Stimulated activated CD4-positive, alpha-beta T cell treated with anti-CD3 and anti-CD28 coated beads, Interleukin-12 subunit alpha, Interleukin-12 subunit beta, amount 100 ng/mL, for 48 hours (primary cell): Measurements from ENCODE around the gene OR4D9.

Source experiments
- DNase-seq, 3 donors: peaks; one replicate each; pipeline ENCODE4 v3.0.0-alpha.2; 2020; ENCODE audit warnings: low read depth in 2 of 3, low spot score in 1 of 3

OR4D9 gene

DNA sequence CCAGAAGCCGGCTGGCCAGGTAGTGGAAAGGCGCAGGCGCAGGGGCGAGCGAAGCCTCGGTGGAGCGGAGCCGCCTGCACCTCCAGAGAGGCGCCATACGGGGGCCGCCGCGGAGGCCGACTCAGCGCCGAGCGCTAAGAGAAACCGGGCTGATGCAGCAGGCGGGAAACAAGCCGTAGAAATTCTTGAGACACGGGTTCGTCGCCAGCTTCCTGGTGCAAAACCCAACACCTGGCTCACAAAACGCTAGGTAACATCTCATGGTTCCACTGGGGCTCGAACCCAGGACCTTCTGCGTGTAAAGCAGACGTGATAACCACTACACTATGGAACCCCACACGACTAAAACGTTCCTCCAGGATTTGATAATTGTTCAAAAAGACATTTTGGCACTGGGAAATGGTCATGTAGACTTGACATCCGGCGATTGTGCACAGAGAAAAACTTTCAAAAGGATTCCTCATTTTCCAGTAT lies 39.1 kb downstream of the OR4D9 start:
- DNase-seq, result peak; percentile 86 to 95 (median 92)

DNA sequence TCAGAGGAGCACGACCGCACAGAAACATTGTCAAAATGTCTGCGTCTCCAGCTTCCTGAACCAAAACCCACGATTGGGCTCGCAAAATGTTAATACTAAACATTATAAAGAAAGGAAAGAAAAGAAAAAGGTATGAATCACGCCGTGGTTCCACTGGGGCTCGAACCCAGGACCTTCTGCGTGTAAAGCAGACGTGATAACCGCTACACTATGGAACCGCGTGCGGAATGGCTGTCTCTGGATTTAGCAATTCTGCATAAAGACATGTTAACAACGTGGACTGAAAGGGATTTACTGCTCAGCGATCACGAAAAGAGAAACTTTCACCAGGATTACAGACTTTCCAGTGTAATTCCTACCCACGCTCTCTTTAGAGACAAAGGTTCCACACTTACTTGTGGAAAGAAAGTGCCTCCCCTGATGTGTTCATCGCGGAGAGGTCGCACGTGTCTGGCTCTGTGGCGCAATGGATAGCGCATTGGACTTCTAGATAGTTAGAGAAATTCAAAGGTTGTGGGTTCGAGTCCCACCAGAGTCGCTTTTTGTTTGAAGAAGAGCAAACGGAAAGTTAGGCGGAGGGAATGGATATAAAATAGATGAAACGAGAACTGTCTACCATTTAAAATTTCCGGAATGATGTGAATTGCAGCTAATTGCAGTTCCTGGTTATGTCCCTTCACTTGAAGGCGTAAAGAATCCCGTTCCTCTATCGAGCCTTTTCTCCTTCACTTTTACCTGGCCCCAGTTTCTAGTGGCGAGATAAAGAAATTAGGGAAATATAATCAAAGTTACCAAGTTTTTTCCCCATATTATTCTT lies 39.7 kb downstream of the OR4D9 start:
- peak; percentile 80 to 90 (median 81) for DNase-seq

DNA sequence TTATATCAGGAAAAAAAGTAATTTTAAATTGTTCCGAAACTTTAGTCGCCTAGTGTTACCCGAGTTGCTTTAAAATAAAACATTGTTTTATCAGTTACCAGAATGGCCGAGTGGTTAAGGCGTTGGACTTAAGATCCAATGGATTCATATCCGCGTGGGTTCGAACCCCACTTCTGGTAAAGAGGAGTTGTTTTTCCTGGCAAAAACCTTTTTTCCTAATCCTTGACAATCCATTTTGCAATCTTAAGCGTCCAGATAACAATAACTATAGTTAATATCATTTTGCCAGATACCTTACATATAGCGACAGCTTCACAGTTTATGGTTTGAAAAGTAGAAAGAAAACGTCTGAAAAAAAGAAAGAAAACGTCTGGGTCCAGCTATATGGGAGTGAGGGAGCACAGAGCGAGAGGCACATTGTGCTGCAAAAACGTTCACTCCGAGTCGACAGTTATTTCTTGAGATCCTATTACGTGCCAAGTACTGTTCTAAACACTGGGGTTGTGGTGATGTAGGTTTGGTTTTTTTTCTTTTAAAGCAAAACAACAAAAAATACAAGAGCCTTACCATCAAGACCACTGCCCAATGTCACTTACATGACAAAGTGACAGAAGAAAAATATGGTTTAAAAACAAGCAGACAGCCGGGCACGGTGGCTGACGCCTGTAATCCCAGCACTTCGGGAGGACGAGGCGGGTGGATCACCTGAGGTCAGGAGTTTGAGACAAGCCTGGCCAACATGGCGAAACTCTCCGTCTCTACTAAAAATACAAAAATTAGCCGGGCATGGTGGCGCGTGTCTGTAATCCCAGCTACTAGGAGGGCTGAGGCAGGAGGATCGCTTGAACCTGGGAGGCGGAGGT lies 40.6 kb downstream of the OR4D9 start:
- peak in 1 of 3 donors; percentile 46 for DNase-seq

DNA sequence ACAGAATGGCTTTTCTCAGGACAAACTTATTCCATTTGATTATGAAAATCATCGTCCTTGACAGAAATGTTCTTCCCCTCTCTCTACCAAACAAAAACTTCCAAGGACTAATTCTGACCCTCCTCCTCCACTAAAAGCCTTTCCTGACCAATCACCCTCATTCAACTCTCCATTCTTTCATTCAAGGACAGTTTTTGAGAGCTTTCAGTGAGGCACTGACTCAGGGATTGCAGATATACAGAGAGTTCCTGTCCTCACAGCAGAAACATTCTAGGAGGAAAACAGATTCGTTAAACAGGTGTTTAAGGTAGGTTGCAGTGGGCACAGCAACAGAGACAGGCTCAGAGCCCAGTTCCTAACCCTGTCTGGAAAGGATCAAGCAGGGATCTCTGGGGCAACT lies 41.5 kb downstream of the OR4D9 start:
- no peak for DNase-seq

DNA sequence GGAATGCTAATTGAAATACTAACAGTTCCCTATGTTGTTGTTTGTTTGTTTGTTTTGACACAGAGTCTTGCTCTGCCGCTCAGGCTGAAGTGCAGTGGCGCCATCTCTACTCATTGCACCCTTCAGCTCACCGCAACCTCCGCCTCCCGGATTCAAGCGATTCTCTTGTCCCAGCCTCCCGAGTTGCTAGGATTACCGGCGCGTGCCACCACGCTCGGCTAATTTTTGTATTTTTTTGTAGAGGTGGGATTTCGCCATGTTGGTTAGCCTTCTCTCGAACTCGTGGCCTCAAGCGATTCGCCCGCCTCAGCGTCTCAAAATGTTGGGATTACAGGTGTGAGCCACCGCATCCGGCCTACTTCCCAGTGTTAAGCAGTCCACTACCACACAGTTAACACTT lies 42.0 kb downstream of the OR4D9 start:
- DNase-seq, result no peak

DNA sequence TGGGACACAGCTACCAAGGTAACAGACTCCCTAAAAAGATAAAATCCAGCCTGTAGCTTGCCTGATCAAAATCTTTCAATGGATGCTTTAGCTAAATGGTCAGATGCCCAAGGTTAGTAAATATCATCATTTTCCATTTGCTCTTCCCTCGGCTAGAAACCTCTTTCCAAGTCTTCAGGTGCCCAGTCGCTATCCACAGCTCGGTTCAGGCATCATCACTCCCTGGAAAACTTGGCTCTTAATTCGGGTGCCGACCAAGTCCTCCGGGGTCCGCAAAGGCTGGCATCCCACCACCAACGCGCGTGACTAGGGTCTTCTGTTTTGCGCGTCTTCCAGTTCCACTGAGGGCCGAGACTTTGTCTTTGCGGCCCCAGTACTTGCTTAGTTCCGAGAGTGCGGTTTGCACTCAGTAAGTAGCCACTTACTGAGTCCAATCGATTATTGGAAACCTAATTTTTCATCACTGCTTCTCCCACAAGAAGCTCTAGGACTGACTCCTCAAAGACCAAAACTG lies 44.3 kb downstream of the OR4D9 start:
- DNase-seq, result no peak

DNA sequence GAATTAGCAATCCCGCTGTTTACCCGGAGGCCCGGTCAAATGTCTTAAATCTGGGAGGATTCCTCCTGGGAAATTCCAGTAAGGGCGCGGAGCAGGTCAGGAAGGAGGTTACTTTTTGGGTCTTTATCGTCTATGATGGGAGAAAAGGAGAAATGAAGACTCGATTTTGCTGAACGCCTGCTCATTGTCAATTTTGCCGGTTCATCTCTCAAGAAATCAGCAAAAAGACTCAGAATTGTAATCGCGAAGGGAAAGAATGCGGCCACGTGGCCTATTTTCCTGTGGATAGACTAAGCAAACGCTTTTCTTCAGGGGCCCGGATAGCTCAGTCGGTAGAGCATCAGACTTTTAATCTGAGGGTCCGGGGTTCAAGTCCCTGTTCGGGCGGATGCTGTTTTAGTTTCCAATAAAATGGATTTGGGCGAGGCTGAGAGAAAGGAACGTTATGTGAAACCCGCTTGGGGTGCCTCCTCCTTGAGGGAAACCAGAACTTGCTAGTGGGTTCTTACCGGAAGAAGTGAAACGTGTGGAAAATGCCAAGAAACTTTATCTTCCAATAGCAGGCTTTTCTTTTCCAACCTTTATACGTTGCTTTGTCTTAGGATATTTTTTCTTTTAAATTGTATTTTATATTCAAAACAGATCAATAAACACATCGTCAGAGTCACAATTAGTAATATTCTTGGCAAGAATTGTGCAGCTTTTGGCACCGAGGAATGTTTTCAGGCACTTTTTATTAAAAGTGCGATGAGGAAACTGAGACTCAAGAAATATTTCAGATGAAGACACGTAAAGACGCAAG lies 45.0 kb downstream of the OR4D9 start:
- peak; percentile 75 to 89 (median 81) for DNase-seq

DNA sequence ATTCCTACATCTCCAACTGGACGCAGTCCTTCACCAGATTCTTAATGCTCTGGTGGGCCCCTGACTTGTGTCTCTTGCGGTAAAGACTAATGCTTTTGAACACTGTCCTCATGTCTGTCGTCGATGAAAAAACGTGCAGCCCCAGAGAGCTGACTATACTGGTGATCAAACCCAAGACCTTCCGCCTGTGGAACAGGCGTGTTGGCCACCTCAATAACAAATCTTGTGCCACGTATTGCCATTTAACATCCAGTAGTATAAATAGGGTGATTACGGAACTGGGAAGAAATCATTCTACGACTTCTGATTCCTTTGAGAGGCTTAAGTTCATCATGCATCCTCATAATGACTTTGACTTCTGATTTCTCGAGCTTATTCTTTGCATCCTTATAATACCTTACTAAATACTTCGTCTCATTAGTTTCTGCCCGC lies 45.6 kb downstream of the OR4D9 start:
- DNase-seq, result no peak

DNA sequence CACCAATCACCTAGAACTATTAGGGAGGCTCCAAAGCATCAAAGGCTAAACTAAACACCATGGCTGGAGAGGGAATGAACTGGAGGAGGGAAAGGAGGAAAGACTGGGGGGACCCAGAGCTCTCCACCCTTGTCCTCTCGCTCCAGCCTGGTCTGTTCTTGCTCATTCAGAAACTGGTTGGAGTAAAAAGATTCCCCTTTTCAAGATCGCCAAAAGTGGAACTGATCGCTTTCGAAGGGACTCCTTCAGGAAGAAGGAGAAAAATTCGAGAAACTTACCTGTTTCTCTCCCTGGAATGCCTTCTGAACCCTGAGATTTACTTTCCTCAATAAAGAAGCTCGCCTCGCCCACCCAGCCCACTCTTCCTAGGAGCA lies 46.9 kb downstream of the OR4D9 start:
- DNase-seq, result no peak

DNA sequence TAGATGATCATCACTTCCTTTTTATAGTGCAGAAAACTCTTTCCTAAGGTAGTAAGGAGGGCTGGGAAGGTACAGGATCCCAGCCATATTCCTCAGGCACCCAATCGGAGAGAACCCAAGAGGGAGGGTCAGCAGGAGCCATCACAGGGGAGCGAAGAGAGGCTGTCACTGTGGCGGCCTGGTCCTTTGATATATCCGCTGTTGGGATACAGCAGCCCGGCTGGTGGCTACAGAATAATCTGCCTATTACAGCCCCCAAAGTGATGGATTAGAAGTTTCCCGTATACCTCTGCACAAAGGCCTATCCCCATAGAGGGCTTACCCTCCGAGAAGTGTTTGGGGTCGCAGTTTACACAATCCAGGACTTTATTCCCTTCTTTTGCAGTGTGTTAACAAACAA lies 48.5 kb downstream of the OR4D9 start:
- no peak for DNase-seq

DNA sequence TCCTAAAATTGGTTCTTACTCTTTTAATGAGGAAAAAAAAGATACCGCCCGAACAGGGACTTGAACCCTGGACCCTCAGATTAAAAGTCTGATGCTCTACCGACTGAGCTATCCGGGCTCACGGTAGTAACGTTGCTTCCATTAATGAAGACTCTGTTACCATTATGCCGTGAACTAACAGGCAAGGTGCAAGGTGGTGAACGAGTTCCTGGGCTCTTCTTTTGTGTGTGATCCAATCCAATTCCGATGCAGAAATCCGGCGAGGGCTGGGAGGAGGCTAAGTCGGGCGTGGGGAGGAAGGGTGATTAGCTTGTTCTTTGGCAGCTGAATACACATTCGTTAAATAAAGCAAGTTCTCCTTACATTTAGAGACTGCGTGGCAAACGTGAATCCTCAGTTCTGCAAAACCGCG lies 49.0 kb downstream of the OR4D9 start:
- peak; percentile 61 to 90 (median 77) for DNase-seq

DNA sequence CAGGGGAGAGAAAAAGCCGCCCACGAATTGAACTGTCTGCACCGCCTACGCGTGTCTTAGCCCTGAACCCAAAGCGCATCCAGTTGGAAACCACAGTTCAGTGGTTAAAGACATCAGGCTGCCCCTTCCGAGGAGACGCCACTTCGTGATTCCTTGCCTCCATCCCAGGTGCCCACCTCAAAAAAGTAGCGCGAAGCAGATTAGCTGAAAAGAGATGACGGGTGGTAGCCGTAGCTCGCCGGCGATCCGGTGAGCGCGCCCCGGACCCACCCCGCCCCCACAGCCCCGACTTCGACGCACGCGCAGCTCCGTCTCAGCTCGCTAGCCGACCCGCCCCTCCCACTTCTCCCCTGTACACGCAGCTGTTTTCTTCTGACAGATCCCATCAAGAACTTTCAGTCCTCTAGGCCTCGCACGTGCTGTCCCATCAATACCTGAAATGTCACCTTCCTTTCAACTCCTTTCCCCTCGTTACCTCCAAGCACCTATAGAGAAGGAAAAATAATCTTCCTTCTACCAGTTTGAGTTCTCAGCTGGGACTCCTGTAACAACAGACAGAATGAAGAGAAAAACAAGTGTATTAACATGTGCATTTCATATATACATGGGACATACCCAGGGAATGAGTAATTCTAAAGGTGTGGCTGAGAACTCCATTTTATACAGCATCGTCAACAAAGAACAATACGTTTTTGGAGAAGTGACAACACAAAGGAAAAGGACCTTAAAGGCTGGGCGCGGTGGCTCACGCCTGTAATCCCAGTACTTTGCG lies 49.5 kb downstream of the OR4D9 start:
- peak; percentile 70 to 82 (median 81) for DNase-seq

DNA sequence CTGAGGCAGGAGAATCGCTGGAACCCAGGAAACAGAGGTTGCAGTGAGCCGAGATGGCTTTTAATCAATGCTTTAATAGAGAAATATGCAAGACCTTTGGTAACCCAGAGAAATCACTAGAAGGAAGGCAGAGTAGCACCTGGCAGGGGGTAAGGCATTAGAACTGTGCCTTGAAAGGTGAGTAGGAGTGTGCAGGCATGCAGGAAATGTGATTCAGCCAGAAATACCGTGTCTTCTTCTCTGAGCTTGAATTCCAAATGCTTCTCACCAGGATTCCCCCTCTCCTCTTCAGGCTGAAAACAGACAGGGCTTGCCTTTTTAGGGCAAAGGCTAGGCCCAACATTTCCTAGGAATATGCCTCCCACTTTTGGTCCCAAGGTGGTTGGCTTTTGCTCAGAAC lies 51.0 kb downstream of the OR4D9 start:
- no peak for DNase-seq
